HepG2 (cell line): ENCODE results near the gene PHF13. TPM values are rescaled to one million over a fixed set of nuclear protein-coding genes. Genes with fewer than 3 reads are reported as not detected.

Experiments
- ATF6 ChIP-seq: sonication (generic); formaldehyde crosslinking; conservative IDR thresholded peaks from 2 replicates; pipeline ENCODE4 v1.4.0; 2020; ENCODE audit warnings: missing genetic modification reagents
- BORCS8-MEF2B ChIP-seq: sonication (generic); formaldehyde crosslinking; IDR thresholded peaks from 2 replicates; pipeline ENCODE4 v1.8.0; 2022; ENCODE audit warnings: mild to moderate bottlenecking, missing genetic modification reagents
- CBFB ChIP-seq: sonication (generic); formaldehyde crosslinking; IDR thresholded peaks from 2 replicates; pipeline ENCODE4 v1.4.0; 2020; ENCODE audit warnings: missing genetic modification reagents
- DPF2 ChIP-seq: sonication (generic); formaldehyde crosslinking; IDR thresholded peaks from 2 replicates; pipeline ENCODE4 v1.4.0; 2020; ENCODE audit warnings: mild to moderate bottlenecking, low read depth, missing genetic modification reagents, borderline replicate concordance
- GLI4 ChIP-seq: sonication (generic); formaldehyde crosslinking; IDR thresholded peaks from 2 replicates; pipeline ENCODE4 v1.5.1; 2020; ENCODE audit warnings: missing genetic modification reagents, mild to moderate bottlenecking, moderate library complexity, borderline replicate concordance
- HMGA1 ChIP-seq: sonication (generic); formaldehyde crosslinking; conservative IDR thresholded peaks from 2 replicates; pipeline ENCODE4 v1.4.0; 2020; ENCODE audit warnings: missing genetic modification reagents
- HNRNPK ChIP-seq: fragments of 200-400 bp; formaldehyde crosslinking; IDR thresholded peaks from 2 replicates; pipeline ENCODE4 v1.6.1; 2018; ENCODE audit warnings: low read length, low read depth, moderate library complexity, mild to moderate bottlenecking; ENCODE audit not compliant: poor library complexity, severe bottlenecking
- HOXA3 ChIP-seq: sonication (generic); formaldehyde crosslinking; IDR thresholded peaks from 2 replicates; pipeline ENCODE4 v1.5.0; 2020; ENCODE audit warnings: missing genetic modification reagents
- KAT8 ChIP-seq: IDR thresholded peaks from 2 replicates; pipeline ENCODE4 v1.6.1; 2016; ENCODE audit warnings: missing genetic modification reagents, missing compliant biosample characterization
- MEIS1 ChIP-seq: sonication (generic); formaldehyde crosslinking; IDR thresholded peaks from 2 replicates; pipeline ENCODE4 v1.9.0; 2021; ENCODE audit warnings: mild to moderate bottlenecking, missing genetic modification reagents, moderate library complexity, borderline replicate concordance
- MXD1 ChIP-seq: sonication (generic); formaldehyde crosslinking; IDR thresholded peaks from 2 replicates; pipeline ENCODE4 v1.4.0; 2020; ENCODE audit warnings: mild to moderate bottlenecking, missing genetic modification reagents
- NAIF1 ChIP-seq: sonication (generic); formaldehyde crosslinking; IDR thresholded peaks from 2 replicates; pipeline ENCODE4 v1.5.0; 2020; ENCODE audit warnings: mild to moderate bottlenecking, missing genetic modification reagents, borderline replicate concordance
- NCOA2 ChIP-seq: sonication (generic); formaldehyde crosslinking; IDR thresholded peaks from 2 replicates; pipeline ENCODE4 v1.8.0; 2022; ENCODE audit warnings: inconsistent platforms
- PAX8 ChIP-seq: sonication (generic); formaldehyde crosslinking; IDR thresholded peaks from 2 replicates; pipeline ENCODE4 v1.8.0; 2022; ENCODE audit warnings: mild to moderate bottlenecking, missing genetic modification reagents, borderline replicate concordance
- PHF21A ChIP-seq: sonication (generic); formaldehyde crosslinking; IDR thresholded peaks from 2 replicates; pipeline ENCODE4 v1.5.0; 2020; ENCODE audit warnings: mild to moderate bottlenecking, missing genetic modification reagents
- PHF8 ChIP-seq: sonication (generic); formaldehyde crosslinking; IDR thresholded peaks from 2 replicates; pipeline ENCODE4 v1.5.0; 2020; ENCODE audit warnings: missing genetic modification reagents
- RBAK ChIP-seq: sonication (generic); formaldehyde crosslinking; IDR thresholded peaks from 2 replicates; pipeline ENCODE4 v1.5.1; 2020; ENCODE audit warnings: mild to moderate bottlenecking, missing genetic modification reagents
- SP4 ChIP-seq: sonication (generic); formaldehyde crosslinking; IDR thresholded peaks from 2 replicates; pipeline ENCODE4 v1.8.1; 2023; ENCODE audit warnings: mild to moderate bottlenecking, missing genetic modification reagents
- TFDP2 ChIP-seq: sonication (generic); formaldehyde crosslinking; IDR thresholded peaks from 2 replicates; pipeline ENCODE4 v1.4.0; 2020; ENCODE audit warnings: missing genetic modification reagents
- TOE1 ChIP-seq: sonication (generic); formaldehyde crosslinking; IDR thresholded peaks from 2 replicates; pipeline ENCODE4 v1.4.0; 2020; ENCODE audit warnings: mild to moderate bottlenecking, missing genetic modification reagents
- ZNF232 ChIP-seq: sonication (generic); formaldehyde crosslinking; IDR thresholded peaks from 2 replicates; pipeline ENCODE4 v1.4.0; 2020; ENCODE audit warnings: missing genetic modification reagents, borderline replicate concordance
- ZNF567 ChIP-seq: sonication (generic); formaldehyde crosslinking; IDR thresholded peaks from 2 replicates; pipeline ENCODE4 v1.8.1; 2023; ENCODE audit warnings: mild to moderate bottlenecking, missing genetic modification reagents, borderline replicate concordance
- ZNF678 ChIP-seq: sonication (generic); formaldehyde crosslinking; IDR thresholded peaks from 2 replicates; pipeline ENCODE4 v1.4.0; 2020; ENCODE audit warnings: mild to moderate bottlenecking, missing genetic modification reagents
- polyA plus RNA-seq, 8 experiments: library from polyadenylated mRNA; depleted of rRNA in 3 of 8; stranded (reverse) in 7 of 8; unstranded in 1 of 8; fragments of >200 nt; fragmentation: Illumina TruSeq in 4 of 8; extraction: Trizol in 4 of 8; gene quantifications; 2 replicates each; pipeline versions ENCODE4 v1.2.1 to v1.2.3, GENCODE V29; 2011 to 2016; ENCODE audit warnings: low read depth in 4 of 8, missing spikeins in 1 of 8, mixed read lengths in 1 of 8; ENCODE audit not compliant: insufficient read depth in 1 of 8
- total RNA-seq, 5 experiments: library from RNA; depleted of rRNA; stranded (reverse); fragments of >200 nt; fragmentation: Illumina TruSeq; extraction: Trizol; gene quantifications; 2 replicates each; pipeline ENCODE4 v1.2.3, GENCODE V29; 2016; ENCODE audit warnings: low read depth in 1 of 5
- TF ChIP-seq, protein P1 (sequence below): sonication (generic); formaldehyde crosslinking; IDR thresholded peaks from 2 replicates; pipeline ENCODE4 v1.8.1; 2023; ENCODE audit warnings: missing genetic modification reagents, mild to moderate bottlenecking, borderline replicate concordance
- TF ChIP-seq, protein P2 (sequence below): sonication (generic); formaldehyde crosslinking; IDR thresholded peaks from 2 replicates; pipeline ENCODE4 v1.8.1; 2023; ENCODE audit warnings: mild to moderate bottlenecking, moderate library complexity, missing genetic modification reagents

PHF13 gene
- total and polyA plus RNA-seq, 2 of the 13 experiments (the other 11 are each of a cell fraction or from before 2014, with no cell fraction given): 4.7 to 7.4 TPM

DNA sequence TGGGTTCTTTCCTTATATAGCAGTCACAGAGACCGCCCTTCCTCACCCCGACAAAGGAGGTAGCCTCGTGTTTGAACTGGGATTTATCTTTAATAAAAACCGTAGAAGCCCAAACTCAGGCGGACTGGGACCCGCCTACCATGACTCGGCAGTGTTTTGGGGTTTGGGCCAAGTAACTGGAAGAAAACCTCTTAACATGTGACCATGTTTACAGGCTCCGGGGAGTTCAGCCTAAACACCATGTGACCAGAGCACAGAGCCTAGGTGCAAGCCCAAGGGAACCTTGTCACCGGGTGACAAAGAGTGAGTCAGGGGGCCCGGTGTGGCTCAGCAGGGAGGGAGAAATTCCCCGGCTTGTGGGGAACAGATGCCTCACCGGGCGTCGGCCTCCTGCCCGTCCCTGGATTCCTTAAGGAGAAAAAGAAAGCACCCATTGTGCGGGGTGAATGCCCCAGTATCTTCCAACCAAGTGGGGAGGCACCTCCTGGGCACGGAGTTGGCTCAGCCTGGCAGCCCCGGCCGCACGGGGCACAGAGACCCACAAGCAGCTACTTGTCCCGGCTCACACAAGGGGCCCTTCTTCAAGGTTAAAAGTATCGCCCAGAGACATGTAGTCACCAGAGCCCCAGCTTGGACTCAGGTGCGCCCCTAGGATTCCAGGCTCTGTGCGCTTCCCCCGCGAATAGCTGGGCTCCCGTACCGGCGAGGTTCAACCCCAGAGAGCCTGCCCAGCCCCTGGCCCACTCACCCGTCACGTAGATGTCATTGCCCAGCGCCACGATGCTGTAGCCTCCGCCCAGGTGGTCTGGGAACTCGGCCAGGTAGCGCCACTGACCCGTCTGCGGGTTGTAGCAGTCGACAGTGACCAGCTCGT lies 12.2 kb upstream of the PHF13 start (continued):
- TF ChIP-seq KAT8: no peak
- TF ChIP-seq PHF8 (CRISPR knock-in tag): no peak; the same call in 1 of the 2 replicates
- 0 out of 2 replicates have a peak, but pooled peaks have one; percentile 70 for TF ChIP-seq GLI4 (CRISPR knock-in tag)
- no peak for TF ChIP-seq HMGA1 (CRISPR knock-in tag)
- TF ChIP-seq NCOA2 (CRISPR knock-in tag): no peak
- no peak for TF ChIP-seq ATF6 (CRISPR knock-in tag)
- TF ChIP-seq CBFB (CRISPR knock-in tag): no peak
- 0 out of 2 replicates have a peak, but pooled peaks have one; percentile 11 for TF ChIP-seq SP4
- 0 out of 2 replicates have a peak, but pooled peaks have one; percentile 61 for TF ChIP-seq MEIS1 (CRISPR knock-in tag)
- no peak for TF ChIP-seq RBAK
- TF ChIP-seq TOE1 (CRISPR knock-in tag): no peak
- 0 out of 2 replicates have a peak, but pooled peaks have one; percentile 6 for TF ChIP-seq HOXA3 (CRISPR knock-in tag)
- TF ChIP-seq MXD1 (CRISPR knock-in tag): no peak; the same call in 1 of the 2 replicates
- TF ChIP-seq, protein P1, sequence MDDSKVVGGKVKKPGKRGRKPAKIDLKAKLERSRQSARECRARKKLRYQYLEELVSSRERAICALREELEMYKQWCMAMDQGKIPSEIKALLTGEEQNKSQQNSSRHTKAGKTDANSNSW (CRISPR knock-in tag): no peak
- no peak for TF ChIP-seq ZNF678 (CRISPR knock-in tag)
- TF ChIP-seq NAIF1 (CRISPR knock-in tag): no peak
- no peak for TF ChIP-seq BORCS8-MEF2B (CRISPR knock-in tag)
- TF ChIP-seq PAX8: no peak
- no peak for TF ChIP-seq DPF2
- TF ChIP-seq, protein P2, sequence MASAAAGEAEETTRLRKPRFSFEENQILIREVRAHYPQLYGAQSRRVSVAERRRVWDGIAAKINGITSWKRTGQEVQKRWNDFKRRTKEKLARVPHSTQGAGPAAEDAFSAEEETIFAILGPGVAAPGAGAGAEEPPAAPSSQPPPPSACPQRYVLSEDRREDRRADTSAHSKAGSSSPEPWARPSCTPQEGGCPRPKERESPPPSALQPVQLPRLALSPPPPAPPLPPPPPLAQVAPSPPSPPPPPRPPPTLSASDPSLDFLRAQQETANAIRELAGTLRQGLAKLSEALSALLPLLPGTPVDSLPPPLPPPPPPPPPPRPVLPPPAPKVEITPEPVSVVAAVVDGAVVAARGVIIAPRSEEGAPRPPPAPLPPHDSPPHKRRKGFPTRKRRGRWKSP (CRISPR knock-in tag): no peak
- peak; percentile 61; the same call in 1 of the 2 replicates for TF ChIP-seq PHF21A (CRISPR knock-in tag)
- TF ChIP-seq HNRNPK: no peak
- peak; percentile 59; the same call in 1 of the 2 replicates for TF ChIP-seq ZNF232 (CRISPR knock-in tag)
- TF ChIP-seq ZNF567 (CRISPR knock-in tag): no peak
- no peak for TF ChIP-seq TFDP2
